Esophagus muscularis mucosa (tissue), 4 donors: ENCODE data around the gene CLCN6. TPM values are rescaled to one million over a fixed set of nuclear protein-coding genes. Genes with fewer than 3 reads are reported as not detected.

Experiments
- DNase-seq: peaks from one replicate; pipeline ENCODE4 v3.0.0-alpha.2; 2017; ENCODE audit errors: extremely low spot score
- H3K27ac ChIP-seq, 4 donors: fragments of 200-600 bp; sonication (generic); replicated peaks in 1 of 4; 1 replicate in 3 of 4; 2 replicates in 1 of 4; pipeline ENCODE4 v1.5.1; 2016 to 2019; ENCODE audit warnings: mild to moderate bottlenecking in 1 of 4
- H3K27me3 ChIP-seq, 4 donors: fragments of 200-600 bp; sonication (generic); one replicate each; pipeline versions ENCODE4 v1.5.1 to v1.6.0; 2016 to 2019
- H3K36me3 ChIP-seq, 4 donors: fragments of 200-600 bp; sonication (generic); one replicate each; pipeline ENCODE4 v1.5.1; 2016 to 2019
- H3K4me1 ChIP-seq, 4 donors: fragments of 200-600 bp; sonication (generic); one replicate each; pipeline ENCODE4 v1.5.1; 2016 to 2019
- H3K4me3 ChIP-seq, 4 donors: fragments of 200-600 bp; sonication (generic); 1 replicate in 2 of 4; 2 replicates in 2 of 4; pipeline ENCODE4 v1.5.1; 2016 to 2019; ENCODE audit warnings: mild to moderate bottlenecking in 4 of 4, moderate library complexity in 1 of 4
- H3K9me3 ChIP-seq, 4 donors: fragments of 200-600 bp; sonication (generic); 1 replicate in 3 of 4; 2 replicates in 1 of 4; pipeline ENCODE4 v1.5.1; 2016 to 2019
- CTCF ChIP-seq, 3 experiments: fragments of 200-600 bp in 2 of 3; fragments of 450-650 bp in 1 of 3; sonication (generic) in 2 of 3; IDR thresholded peaks; one replicate each; pipeline ENCODE4 v1.5.1; 2017 to 2019; ENCODE audit warnings: antibody characterized with exemption in 3 of 3, mild to moderate bottlenecking in 2 of 3, moderate library complexity in 1 of 3
- EP300 ChIP-seq: sonication (generic); formaldehyde crosslinking; IDR thresholded peaks from one replicate; pipeline ENCODE4 v1.6.1; 2017; ENCODE audit warnings: antibody characterized with exemption
- POLR2A ChIP-seq: fragments of 450-650 bp; IDR thresholded peaks from one replicate; pipeline ENCODE4 v1.6.1; 2017; ENCODE audit warnings: antibody characterized with exemption, moderate library complexity, mild to moderate bottlenecking, low read depth
- POLR2AphosphoS5 ChIP-seq, 2 donors: sonication (generic); formaldehyde crosslinking; IDR thresholded peaks; one replicate each; pipeline ENCODE4 v1.6.1; 2017; ENCODE audit warnings: antibody characterized with exemption in 2 of 2
- WGBS: methylation state at CpG from one replicate; pipeline ENCODE4 v1.1.5; 2018; 5-methylcytosine and 5-hydroxymethylcytosine counted together
- intact Hi-C: fragments of 100-400 bp; cut with DNase I; formaldehyde crosslinking; loops from one replicate; pipeline ENCODE4 v1.15.1; 2023
- total RNA-seq, 4 donors: library from RNA; depleted of rRNA; stranded (reverse); fragments of >200 nt; gene quantifications; one replicate each; pipeline versions ENCODE4 v1.1.0 to v1.2.1, GENCODE V29; 2016

Gene CLCN6
- total RNA-seq, 4 donors from 2014 or later: 12.5 to 19.7 (median 15.5) TPM

GRCh38 chr1:11856698-11857097 lies 50.7 kb downstream of the CLCN6 start:
- Histone ChIP-seq H3K4me3 (no peak overlapping the region), H3K27ac (no peak overlapping the region), H3K4me1 (peaks cover 0 to 9% (median 6%) of the 10 kb centered on the region in 4 donors), H3K9me3 (no peaks in the 10 kb centered on the region), H3K27me3 (peaks cover 0 to 78% (median 24%) of the 10 kb centered on the region in 4 donors), H3K36me3 (no peaks in the 10 kb centered on the region)
- 53% methylated on average over 3 of the region's 3 CpGs for WGBS
- TF ChIP-seq CTCF (IDR thresholded peaks at IDR 0.05): no peak
- no peak for TF ChIP-seq EP300
- no peak for TF ChIP-seq POLR2A
- no peak for TF ChIP-seq POLR2AphosphoS5 (IDR thresholded peaks at IDR 0.05)
- no peak for DNase-seq
- intact Hi-C loops: no loop called here

GRCh38 chr1:11857164-11857851 lies 51.3 kb downstream of the CLCN6 start:
- TF ChIP-seq POLR2A (no peak), POLR2AphosphoS5 (IDR thresholded peaks at IDR 0.05) (no peak), EP300 (no peak), CTCF (IDR thresholded peaks at IDR 0.05) (no peak)
- intact Hi-C loops: no loop called here
- Histone ChIP-seq H3K9me3 (no peaks in the 10 kb centered on the region), H3K27me3 (peaks cover 0 to 80% (median 24%) of the 10 kb centered on the region in 4 donors), H3K36me3 (no peaks in the 10 kb centered on the region), H3K4me3 (no peak overlapping the region), H3K4me1 (peaks cover 0 to 9% (median 6%) of the 10 kb centered on the region in 4 donors), H3K27ac (no peak overlapping the region)
- WGBS: 39% methylated on average over 10 of the region's 10 CpGs
- no peak for DNase-seq

GRCh38 chr1:11858158-11858557 lies 52.2 kb downstream of the CLCN6 start:
- no peak for TF ChIP-seq POLR2AphosphoS5 (IDR thresholded peaks at IDR 0.05)
- TF ChIP-seq POLR2A: no peak
- TF ChIP-seq CTCF (IDR thresholded peaks at IDR 0.05): no peak
- TF ChIP-seq EP300: no peak
- Histone ChIP-seq H3K4me3 (no peak overlapping the region), H3K27me3 (peaks cover 0 to 86% (median 24%) of the 10 kb centered on the region in 4 donors), H3K9me3 (no peaks in the 10 kb centered on the region), H3K36me3 (no peaks in the 10 kb centered on the region), H3K27ac (no peak overlapping the region), H3K4me1 (peaks cover 0 to 9% (median 6%) of the 10 kb centered on the region in 4 donors)
- no peak for DNase-seq
- intact Hi-C loops: no loop called here
- WGBS: 82% methylated on average over 6 of the region's 14 CpGs

- WGBS: 4% methylated on average over 4 of the region's 16 CpGs
- Histone ChIP-seq H3K36me3 (no peaks in the 10 kb centered on the region), H3K9me3 (no peaks in the 10 kb centered on the region), H3K27ac (no peak within 1 kb of the TSS), H3K27me3 (peaks cover 0 to 85% (median 24%) of the 10 kb centered on the region in 4 donors), H3K4me3 (no peak within 1 kb of the TSS), H3K4me1 (peaks cover 0 to 9% (median 6%) of the 10 kb centered on the region in 4 donors)
- no peak for TF ChIP-seq POLR2A
- TF ChIP-seq EP300: no peak
- TF ChIP-seq POLR2AphosphoS5 (IDR thresholded peaks at IDR 0.05): no peak
- TF ChIP-seq CTCF (IDR thresholded peaks at IDR 0.05): no peak
- intact Hi-C loops: no loop called here
- no peak for DNase-seq
Observed at GRCh38 chr1:11858613-11858967, 52.6 kb downstream of the CLCN6 start, which contains the start of gene NPPB. NPPB (minus strand) TSS chr1:11858945; CDS start chr1:11858833, 112 bp downstream.
